K562 (cell line): ENCODE results near the gene BAIAP2. TPM values are rescaled to one million over a fixed set of nuclear protein-coding genes. Genes with fewer than 3 reads are reported as not detected.

Experiments
- BMI1 ChIP-seq: fragments of 150-350 bp; IDR thresholded peaks from 2 replicates; pipeline ENCODE4 v1.6.1; 2014; ENCODE audit warnings: low read length
- CTCFL ChIP-seq: IDR thresholded peaks from 2 replicates; pipeline ENCODE4 v1.6.1; 2011; ENCODE audit warnings: borderline replicate concordance, low read depth, mild to moderate bottlenecking, moderate library complexity, low read length; ENCODE audit not compliant: insufficient read depth, poor library complexity, severe bottlenecking
- FOXK2 ChIP-seq, 2 experiments: fragments of 450-650 bp; IDR thresholded peaks in 1 of 2; conservative IDR thresholded peaks in 1 of 2; 2 replicates each; pipeline ENCODE4 v1.6.1; 2016; ENCODE audit warnings: low read depth in 2 of 2, mild to moderate bottlenecking in 1 of 2
- PRPF4 ChIP-seq: fragments of 200-400 bp; formaldehyde crosslinking; IDR thresholded peaks from one replicate; pipeline ENCODE4 v1.6.1; 2017; ENCODE audit warnings: low read length, low read depth, mild to moderate bottlenecking; ENCODE audit not compliant: insufficient read depth, poor library complexity, severe bottlenecking
- SMARCB1 ChIP-seq: IDR thresholded peaks from 2 replicates; pipeline ENCODE4 v1.6.1; 2011; ENCODE audit warnings: improper control_type of control experiment, low read depth; ENCODE audit not compliant: insufficient read length
- TBL1XR1 ChIP-seq, 2 experiments: IDR thresholded peaks; 2 replicates each; pipeline ENCODE4 v1.6.1; 2012; ENCODE audit warnings: improper control_type of control experiment in 2 of 2, low read length in 2 of 2, mild to moderate bottlenecking in 1 of 2
- TFAP4 ChIP-seq: sonication (generic); formaldehyde crosslinking; IDR thresholded peaks from 2 replicates; pipeline ENCODE4 v1.8.0; 2022; ENCODE audit warnings: missing genetic modification reagents, mild to moderate bottlenecking, moderate library complexity, borderline replicate concordance
- U2AF1 ChIP-seq: fragments of 200-400 bp; formaldehyde crosslinking; optimal IDR thresholded peaks from 2 replicates; pipeline ENCODE3; 2017; ENCODE audit warnings: mild to moderate bottlenecking, low read depth, low read length, moderate library complexity
- ZMIZ1 ChIP-seq, 2 experiments: fragments of 150-350 bp in 1 of 2; IDR thresholded peaks; 2 replicates each; pipeline ENCODE4 v1.6.1; 2012 to 2016; ENCODE audit warnings: low read depth in 2 of 2, low read length in 2 of 2, mild to moderate bottlenecking in 1 of 2, moderate library complexity in 1 of 2
- ZNF239 ChIP-seq: fragments of 250-450 bp; sonication (Bioruptor Pico); IDR thresholded peaks from 2 replicates; pipeline ENCODE4 v1.4.0; 2020; ENCODE audit warnings: mild to moderate bottlenecking
- ZNF318 ChIP-seq, 2 experiments: fragments of 450-650 bp; IDR thresholded peaks; 2 replicates each; pipeline ENCODE4 v1.6.1; 2016; ENCODE audit warnings: mild to moderate bottlenecking in 2 of 2, borderline replicate concordance in 1 of 2, low read depth in 1 of 2, moderate library complexity in 1 of 2
- polyA plus RNA-seq, 8 experiments: library from polyadenylated mRNA; depleted of rRNA in 4 of 8; stranded (reverse) in 5 of 8; unstranded in 3 of 8; fragments of >200 nt; fragmentation: Nextera tagmentation in 2 of 8; fragmentation: Illumina TruSeq in 1 of 8; extraction: Ambion mirVana in 2 of 8; extraction: Trizol in 1 of 8; gene quantifications; 2 replicates each; pipeline versions ENCODE4 v1.2.1 to v1.2.3, GENCODE V29; 2011 to 2014; ENCODE audit warnings: inconsistent platforms in 1 of 8, missing spikeins in 1 of 8
- total RNA-seq, 7 experiments: library from RNA; depleted of rRNA in 6 of 7; stranded (reverse); fragments of >200 nt in 6 of 7; fragmentation: Illumina TruSeq in 2 of 7; extraction: Trizol in 2 of 7; gene quantifications; 2 replicates each; pipeline versions ENCODE4 v1.2.1 to v1.2.3, GENCODE V29; 2011 to 2021; ENCODE audit warnings: low replicate concordance in 1 of 7

Gene BAIAP2
- total and polyA plus RNA-seq, 9 of the 15 experiments (the other 6 are each of a cell fraction or from before 2014, with no cell fraction given): 2.3 to 51.6 (median 18.4) TPM

GRCh38 chr17:81153340-81153803 lies 118.4 kb downstream of the BAIAP2 start (continued):
- TF ChIP-seq TFAP4: peak; percentile 99
- 0 out of 4 replicates have a peak, but pooled peaks of 1 of the 2 experiments have one; percentile 42 for TF ChIP-seq TBL1XR1 (IDR thresholded peaks at IDR 0.05; ENCODE audit: low read length in 2 of 2)
- TF ChIP-seq PRPF4: no peak
- TF ChIP-seq U2AF1: no peak
- no peak for TF ChIP-seq SMARCB1
- TF ChIP-seq ZNF318 (IDR thresholded peaks at IDR 0.05; ENCODE audit: borderline replicate concordance in 1 of 2, low read depth in 1 of 2): peak in 1 of 2 experiments; percentile 92; a peak in 2 of 4 replicates
- TF ChIP-seq BMI1: no peak
- no peak for TF ChIP-seq ZMIZ1 (IDR thresholded peaks at IDR 0.05; ENCODE audit: low read depth in 2 of 2, low read length in 2 of 2)
- TF ChIP-seq ZNF239 (CRISPR knock-in tag): no peak
- no peak for TF ChIP-seq CTCFL
- peak in 1 of 2 experiments; percentile 24; a peak in 1 of 4 replicates for TF ChIP-seq FOXK2 (conservative IDR thresholded peaks at IDR 0.05 in 1 of 2, IDR thresholded peaks at IDR 0.05 in 1 of 2; ENCODE audit: low read depth in 2 of 2)
